ENCODE data around the gene HIP1.
"Not testable (repeated sequence)": the region's sequence is repeated elsewhere in the genome, so short reads cannot be mapped to it uniquely, and the experiment has no call there.

The HIP1 gene

GRCh38 chr7:75687246-75688088 lies 51.3 kb downstream of the HIP1 start:
- no peak overlapping the region for H3K4me3 Mint-ChIP-seq
- ATAC-seq: no peak
- no peaks in the 10 kb centered on the region for H3K36me3 Mint-ChIP-seq
- H3K9me3 Mint-ChIP-seq: no peaks in the 10 kb centered on the region
- H3K27me3 Mint-ChIP-seq: peaks cover 45% of the 10 kb centered on the region
- H3K4me1 Mint-ChIP-seq: peaks cover 25% of the 10 kb centered on the region
- H3K27ac Mint-ChIP-seq: no peak overlapping the region

DNA sequence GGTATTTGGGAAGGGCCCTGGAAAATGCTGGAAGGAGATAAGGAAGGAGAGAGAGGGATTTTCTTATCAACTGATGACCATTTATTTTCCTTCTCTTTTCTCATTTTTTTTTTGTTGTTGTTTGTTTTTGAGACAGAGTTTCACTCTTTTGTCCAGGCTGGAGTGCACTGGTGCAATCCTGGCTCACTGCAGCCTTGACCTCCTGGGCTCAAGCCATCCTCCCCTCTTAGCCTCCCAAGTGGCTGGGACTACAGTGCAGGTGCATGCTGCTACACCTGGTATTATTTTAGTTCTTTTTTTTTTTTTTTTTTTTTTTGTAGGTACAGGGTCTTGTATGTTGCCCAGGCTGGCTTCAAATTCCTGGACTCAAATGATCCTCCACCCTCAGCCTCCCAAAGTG lies 52.2 kb downstream of the HIP1 start:
- no peaks in the 10 kb centered on the region for H3K36me3 Mint-ChIP-seq
- no peaks in the 10 kb centered on the region for H3K9me3 Mint-ChIP-seq
- peaks cover 25% of the 10 kb centered on the region for H3K4me1 Mint-ChIP-seq
- no peak overlapping the region for H3K4me3 Mint-ChIP-seq
- no peak overlapping the region for H3K27ac Mint-ChIP-seq
- no peak for ATAC-seq
- H3K27me3 Mint-ChIP-seq: peaks cover 45% of the 10 kb centered on the region

DNA sequence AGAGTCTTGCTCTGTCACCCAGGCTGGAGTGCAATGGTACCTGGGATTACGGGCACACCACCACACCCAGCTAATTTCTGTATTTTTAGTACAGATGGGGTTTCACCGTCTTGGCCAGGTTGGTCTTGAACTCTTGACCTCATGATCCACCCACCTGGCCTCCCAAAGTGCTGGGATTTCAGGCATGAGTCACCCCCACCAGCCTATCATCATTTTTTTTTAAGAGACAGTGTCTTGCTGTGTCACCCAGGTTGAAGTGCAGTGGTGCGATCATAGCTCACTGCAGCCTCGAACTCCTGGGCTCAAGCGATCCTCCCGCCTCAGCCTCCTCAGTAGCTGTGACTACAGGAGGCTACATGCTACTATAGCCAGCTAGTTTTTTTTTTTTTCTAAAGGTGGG lies 56.7 kb downstream of the HIP1 start:
- H3K9me3 Mint-ChIP-seq, H3K4me1 Mint-ChIP-seq, H3K27me3 Mint-ChIP-seq, H3K36me3 Mint-ChIP-seq, H3K27ac Mint-ChIP-seq, H3K4me3 Mint-ChIP-seq, ATAC-seq: not testable (repeated sequence)

- Mint-ChIP-seq H3K36me3 (peaks cover 8% of the 10 kb centered on the region), H3K4me3 (no peak overlapping the region), H3K27me3 (no peaks in the 10 kb centered on the region), H3K27ac (no peak overlapping the region), H3K4me1 (no peaks in the 10 kb centered on the region), H3K9me3 (peaks cover 5% of the 10 kb centered on the region)
- no peak for ATAC-seq
Measured at GRCh38 chr7:75679060-75679459, 59.7 kb downstream of the HIP1 start.

DNA sequence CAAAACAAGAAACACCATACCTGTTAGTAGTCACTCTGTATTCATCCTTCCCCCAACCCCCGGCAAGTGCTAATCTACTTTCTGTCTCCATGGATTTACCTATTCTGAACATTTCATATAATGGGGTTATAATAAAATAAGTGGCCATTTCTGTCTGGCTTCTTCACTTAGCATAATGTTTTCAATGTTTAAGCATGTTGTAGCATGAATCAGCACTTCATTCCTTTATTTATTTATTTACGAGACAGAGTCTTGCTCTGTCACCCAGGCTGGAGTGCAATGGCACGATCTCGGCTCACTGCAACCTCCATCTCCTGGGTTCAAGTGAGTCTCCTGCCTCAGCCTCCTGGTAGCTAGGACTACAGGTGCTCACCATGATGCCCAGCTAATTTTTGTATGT lies 69.2 kb downstream of the HIP1 start:
- Mint-ChIP-seq H3K36me3 (peaks cover under 1% of the 10 kb centered on the region), H3K9me3 (no peaks in the 10 kb centered on the region)

DNA sequence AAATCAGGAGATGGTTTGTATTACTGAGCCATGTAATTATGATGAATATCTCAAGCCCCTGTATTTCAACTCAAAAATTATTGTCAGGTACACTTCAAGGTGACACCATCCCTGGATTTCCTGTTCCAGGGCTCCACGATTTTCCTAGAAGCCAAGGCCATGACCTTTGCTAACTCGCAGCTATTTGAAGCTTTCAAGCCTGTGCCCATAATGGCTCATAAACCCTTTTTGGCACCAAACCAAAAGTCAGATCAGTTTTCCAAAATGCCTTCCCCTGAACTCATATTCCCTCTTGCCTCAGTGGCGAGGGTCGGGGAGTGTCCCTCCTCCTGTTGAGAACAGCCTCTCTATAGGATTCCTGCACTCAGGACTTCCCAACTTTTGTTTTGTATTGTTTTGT lies 70.8 kb downstream of the HIP1 start:
- no peaks in the 10 kb centered on the region for H3K27me3 Mint-ChIP-seq
- no peak overlapping the region for H3K4me3 Mint-ChIP-seq
- ATAC-seq: no peak
- no peaks in the 10 kb centered on the region for H3K9me3 Mint-ChIP-seq
- H3K4me1 Mint-ChIP-seq: peaks cover 19% of the 10 kb centered on the region
- H3K36me3 Mint-ChIP-seq: no peaks in the 10 kb centered on the region
- H3K27ac Mint-ChIP-seq: no peak overlapping the region

More for the DNA sequence above, 69.2 kb downstream of the HIP1 start:
- no peak for ATAC-seq
- Mint-ChIP-seq H3K4me1 (peaks cover 11% of the 10 kb centered on the region), H3K27me3 (no peaks in the 10 kb centered on the region), H3K27ac (no peak overlapping the region), H3K4me3 (no peak overlapping the region)

- Mint-ChIP-seq H3K4me1 (peaks cover 25% of the 10 kb centered on the region), H3K4me3 (peak overlapping the region; percentile 69), H3K27me3 (no peaks in the 10 kb centered on the region), H3K27ac (peak overlapping the region; percentile 80), H3K9me3 (no peaks in the 10 kb centered on the region), H3K36me3 (no peaks in the 10 kb centered on the region)
- peak; percentile 79 for ATAC-seq
Measured at GRCh38 chr7:75663302-75663907, 75.3 kb downstream of the HIP1 start.

DNA sequence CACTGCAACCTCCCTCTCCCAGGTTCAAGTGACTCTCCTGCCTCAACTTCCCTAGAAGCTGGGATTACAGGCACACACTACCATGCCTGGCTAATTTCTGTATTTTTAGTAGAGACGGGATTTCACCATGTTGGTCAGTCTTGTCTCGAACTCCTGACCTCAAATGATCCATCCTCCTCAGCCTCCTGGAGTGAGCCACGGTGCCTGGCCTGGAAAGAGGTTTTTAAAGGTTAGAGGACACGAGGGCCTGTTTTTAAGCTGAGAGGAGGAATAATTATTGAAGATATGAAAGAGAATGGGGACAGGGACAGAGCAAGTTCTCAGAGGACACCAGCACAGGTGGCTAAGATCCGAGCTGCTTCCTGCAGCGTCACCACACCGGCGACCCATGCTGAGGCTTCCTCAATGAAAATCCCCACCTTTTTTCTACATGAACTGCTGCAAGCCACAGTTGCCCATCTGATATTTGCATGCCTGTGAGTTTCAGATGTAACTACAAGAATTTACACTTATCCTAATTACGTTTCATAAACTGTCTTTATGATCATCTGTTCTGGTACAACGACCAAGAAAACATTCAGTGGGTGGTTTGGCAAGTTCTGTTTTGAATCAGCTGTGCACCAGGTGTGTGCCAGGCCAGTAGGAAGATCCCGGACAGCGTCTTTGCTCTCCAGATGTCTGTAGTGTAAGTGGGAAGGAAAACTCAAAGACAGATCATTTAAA lies 76.0 kb downstream of the HIP1 start:
- peaks cover 25% of the 10 kb centered on the region for H3K4me1 Mint-ChIP-seq
- H3K27ac Mint-ChIP-seq: peak overlapping the region; percentile 80
- H3K9me3 Mint-ChIP-seq: no peaks in the 10 kb centered on the region
- H3K4me3 Mint-ChIP-seq: peak overlapping the region; percentile 69
- H3K27me3 Mint-ChIP-seq: no peaks in the 10 kb centered on the region
- no peaks in the 10 kb centered on the region for H3K36me3 Mint-ChIP-seq
- ATAC-seq: peak; percentile 94

- Mint-ChIP-seq H3K9me3 (no peaks in the 10 kb centered on the region), H3K4me1 (peaks cover 25% of the 10 kb centered on the region), H3K27ac (peak overlapping the region; percentile 80), H3K36me3 (no peaks in the 10 kb centered on the region), H3K27me3 (no peaks in the 10 kb centered on the region), H3K4me3 (no peak overlapping the region)
- ATAC-seq: no peak
Measured at GRCh38 chr7:75660566-75661215, 78.0 kb downstream of the HIP1 start.

DNA sequence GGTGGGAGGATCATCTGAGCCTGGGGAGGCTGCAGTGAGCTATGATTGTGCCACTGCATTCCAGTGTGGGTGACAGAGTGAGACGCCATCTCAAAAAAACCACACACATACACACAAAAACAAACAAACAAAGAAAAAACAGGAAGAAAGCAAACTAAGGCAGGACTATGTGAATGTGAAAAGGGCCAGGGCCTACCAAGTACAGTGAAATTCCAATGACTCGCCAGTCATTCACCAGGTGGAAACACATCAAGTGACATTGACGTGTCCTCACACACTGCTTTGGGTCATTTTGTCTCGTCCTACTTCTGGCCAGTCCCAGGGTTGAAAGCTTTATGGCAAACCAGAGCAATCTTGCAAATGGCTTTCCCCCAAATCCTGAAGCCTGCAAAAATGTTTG lies 79.9 kb downstream of the HIP1 start:
- no peak overlapping the region for H3K27ac Mint-ChIP-seq

DNA sequence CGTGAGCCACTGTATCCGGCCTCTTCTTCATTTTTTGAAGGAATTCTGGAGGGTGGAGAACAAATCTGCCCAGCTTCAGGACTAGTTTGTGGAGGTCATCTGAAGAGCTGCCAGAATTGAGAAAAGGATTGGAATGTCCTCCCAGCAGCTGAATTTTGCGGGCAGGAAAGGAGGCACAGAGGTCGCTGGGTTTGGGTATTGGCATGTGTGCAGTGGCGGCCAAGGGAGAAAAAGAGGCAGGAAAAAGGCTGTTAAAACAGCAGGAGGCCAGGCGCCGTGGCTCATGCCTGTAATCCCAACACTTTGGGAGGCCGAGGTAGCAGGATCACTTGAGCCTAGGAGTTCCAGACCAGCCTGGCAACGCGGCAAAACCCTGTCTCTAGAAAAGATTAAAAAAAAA lies 80.4 kb downstream of the HIP1 start:
- H3K9me3 Mint-ChIP-seq: no peaks in the 10 kb centered on the region
- H3K36me3 Mint-ChIP-seq: no peaks in the 10 kb centered on the region
- peaks cover 20% of the 10 kb centered on the region for H3K4me1 Mint-ChIP-seq
- ATAC-seq: no peak
- no peak overlapping the region for H3K27ac Mint-ChIP-seq
- no peak overlapping the region for H3K4me3 Mint-ChIP-seq
- H3K27me3 Mint-ChIP-seq: no peaks in the 10 kb centered on the region

More for the DNA sequence above, 79.9 kb downstream of the HIP1 start:
- no peak for ATAC-seq
- H3K27me3 Mint-ChIP-seq: no peaks in the 10 kb centered on the region
- H3K4me3 Mint-ChIP-seq: no peak overlapping the region
- H3K9me3 Mint-ChIP-seq: no peaks in the 10 kb centered on the region
- no peaks in the 10 kb centered on the region for H3K36me3 Mint-ChIP-seq
- peaks cover 25% of the 10 kb centered on the region for H3K4me1 Mint-ChIP-seq

DNA sequence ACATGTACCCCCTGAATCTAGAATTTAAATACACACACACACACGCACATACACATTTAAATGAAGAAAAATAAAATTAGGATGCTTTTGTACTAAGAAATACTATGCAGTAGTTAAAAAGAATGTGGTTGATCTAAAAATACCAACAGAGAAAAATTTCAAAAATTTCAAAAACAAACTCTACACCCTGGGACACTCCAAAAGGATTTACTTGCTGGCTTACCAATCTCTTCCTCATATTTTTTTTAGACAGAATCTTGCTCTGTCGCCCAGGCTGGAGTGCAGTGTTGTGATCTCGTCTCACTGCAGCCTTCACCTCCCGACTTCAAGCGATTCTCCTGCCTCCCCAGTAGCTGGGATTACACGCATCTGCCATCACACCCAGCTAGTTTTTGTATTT lies 80.9 kb downstream of the HIP1 start:
- H3K9me3 Mint-ChIP-seq: no peaks in the 10 kb centered on the region
- no peak overlapping the region for H3K4me3 Mint-ChIP-seq
- no peak overlapping the region for H3K27ac Mint-ChIP-seq
- no peak for ATAC-seq
- no peaks in the 10 kb centered on the region for H3K27me3 Mint-ChIP-seq
- H3K4me1 Mint-ChIP-seq: peaks cover 15% of the 10 kb centered on the region
- no peaks in the 10 kb centered on the region for H3K36me3 Mint-ChIP-seq

GRCh38 chr7:75656740-75657139 lies 82.0 kb downstream of the HIP1 start:
- no peak overlapping the region for H3K4me3 Mint-ChIP-seq
- no peak overlapping the region for H3K27ac Mint-ChIP-seq
- no peaks in the 10 kb centered on the region for H3K36me3 Mint-ChIP-seq
- no peak for ATAC-seq
- H3K9me3 Mint-ChIP-seq: no peaks in the 10 kb centered on the region
- H3K27me3 Mint-ChIP-seq: no peaks in the 10 kb centered on the region
- peaks cover 5% of the 10 kb centered on the region for H3K4me1 Mint-ChIP-seq

- Mint-ChIP-seq H3K27ac (no peak overlapping the region), H3K9me3 (no peaks in the 10 kb centered on the region), H3K36me3 (no peaks in the 10 kb centered on the region), H3K4me3 (no peak overlapping the region), H3K4me1 (no peaks in the 10 kb centered on the region), H3K27me3 (no peaks in the 10 kb centered on the region)
- no peak for ATAC-seq
Measured at GRCh38 chr7:75655536-75655935, 83.2 kb downstream of the HIP1 start.

DNA sequence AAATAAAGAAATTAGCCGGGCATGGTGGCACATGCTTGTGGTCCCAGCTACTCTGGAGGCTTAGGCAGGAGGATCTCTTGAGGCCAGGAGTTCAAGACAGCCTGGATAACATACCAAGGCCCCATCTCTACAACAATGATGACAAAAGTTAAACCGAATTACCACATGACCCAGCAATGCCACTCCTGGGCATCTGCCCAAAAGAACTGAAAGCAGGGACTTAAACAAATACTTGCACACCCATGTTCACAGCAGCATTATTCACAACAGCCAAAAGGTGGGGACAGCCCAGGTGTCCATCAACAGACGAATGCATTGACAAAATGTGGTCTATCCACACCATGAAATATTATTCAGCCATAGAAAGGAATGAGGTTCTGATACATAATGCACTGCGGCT lies 83.9 kb downstream of the HIP1 start:
- Mint-ChIP-seq H3K27me3 (no peaks in the 10 kb centered on the region), H3K9me3 (no peaks in the 10 kb centered on the region), H3K36me3 (no peaks in the 10 kb centered on the region), H3K27ac (no peak overlapping the region), H3K4me1 (no peaks in the 10 kb centered on the region), H3K4me3 (no peak overlapping the region)
- ATAC-seq: no peak

All from stimulated activated memory B cell treated with anti-CD40 and anti-IgM and Interleukin-4, amounts not matched to agents 10 μg/mL and 1 μg/mL and 100 μg/mL, for 72 hours (primary cell).